OCI-LY3 (cell line): ENCODE measurements around the gene SPECC1.
"Not testable (repeated sequence)": the region's sequence is repeated elsewhere in the genome, so short reads cannot be mapped to it uniquely, and the experiment has no call there.

Experiments used
- EZH2phosphoT487 ChIP-seq: fragments of 200-600 bp; shearing (Covaris generic); IDR thresholded peaks from 2 replicates; pipeline ENCODE4 v1.6.1; 2018; ENCODE audit warnings: antibody characterized with exemption, mixed run types, low read depth
- TF ChIP-seq, protein P1 (sequence below): fragments of 200-600, 300-600 bp; sonication (generic); IDR thresholded peaks from 2 replicates; pipeline ENCODE4 v1.5.1; 2014; ENCODE audit warnings: antibody characterized with exemption, low read length, low read depth

DNA sequence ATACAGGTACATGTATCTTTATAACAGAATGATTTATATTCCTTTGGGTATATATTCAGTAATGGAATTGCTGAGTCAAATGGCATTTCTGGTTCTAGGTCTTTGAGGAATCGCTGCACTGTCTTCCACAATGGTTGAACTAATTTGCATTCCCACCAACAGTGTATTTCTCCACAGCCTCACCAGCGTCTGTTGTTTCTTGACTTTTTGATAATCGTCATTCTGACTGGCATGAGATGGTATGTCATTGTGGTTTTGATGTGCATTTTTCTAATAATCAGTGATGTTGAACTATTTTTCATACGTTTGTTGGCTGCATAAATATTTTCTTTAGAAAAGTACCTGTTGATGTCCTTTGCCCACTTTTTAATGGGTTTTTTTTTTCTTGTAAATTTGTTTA, 156.4 kb downstream of the SPECC1 start:
- TF ChIP-seq, protein P1, sequence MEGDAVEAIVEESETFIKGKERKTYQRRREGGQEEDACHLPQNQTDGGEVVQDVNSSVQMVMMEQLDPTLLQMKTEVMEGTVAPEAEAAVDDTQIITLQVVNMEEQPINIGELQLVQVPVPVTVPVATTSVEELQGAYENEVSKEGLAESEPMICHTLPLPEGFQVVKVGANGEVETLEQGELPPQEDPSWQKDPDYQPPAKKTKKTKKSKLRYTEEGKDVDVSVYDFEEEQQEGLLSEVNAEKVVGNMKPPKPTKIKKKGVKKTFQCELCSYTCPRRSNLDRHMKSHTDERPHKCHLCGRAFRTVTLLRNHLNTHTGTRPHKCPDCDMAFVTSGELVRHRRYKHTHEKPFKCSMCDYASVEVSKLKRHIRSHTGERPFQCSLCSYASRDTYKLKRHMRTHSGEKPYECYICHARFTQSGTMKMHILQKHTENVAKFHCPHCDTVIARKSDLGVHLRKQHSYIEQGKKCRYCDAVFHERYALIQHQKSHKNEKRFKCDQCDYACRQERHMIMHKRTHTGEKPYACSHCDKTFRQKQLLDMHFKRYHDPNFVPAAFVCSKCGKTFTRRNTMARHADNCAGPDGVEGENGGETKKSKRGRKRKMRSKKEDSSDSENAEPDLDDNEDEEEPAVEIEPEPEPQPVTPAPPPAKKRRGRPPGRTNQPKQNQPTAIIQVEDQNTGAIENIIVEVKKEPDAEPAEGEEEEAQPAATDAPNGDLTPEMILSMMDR = not testable (repeated sequence)
- TF ChIP-seq EZH2phosphoT487 = not testable (repeated sequence)
